ENCODE measurements around the gene SNX21. TPM values are rescaled to one million over a fixed set of nuclear protein-coding genes. Genes with fewer than 3 reads are reported as not detected.

Gene SNX21
- total RNA-seq, 1 experiment from 2014 or later: 25.7 TPM

GRCh38 chr20:45845452-45845851 lies 11.9 kb downstream of the SNX21 start:
- in situ Hi-C loops (cut with HindIII; ENCODE audit: low pct_unique_long_range_greater_than_20kb, low sequenced_read_pairs): no loop called here
- H3K9me3 ChIP-seq (ENCODE audit: control insufficient read depth, insufficient read depth, low read depth, low read length): no peaks in the 10 kb centered on the region
- no peak for TF ChIP-seq CTCF (IDR thresholded peaks at IDR 0.05)
- TF ChIP-seq TCF7L2 (IDR thresholded peaks at IDR 0.05; ENCODE audit: low read depth, low read length): no peak
- no peak for TF ChIP-seq SIN3A (IDR thresholded peaks at IDR 0.05; ENCODE audit: borderline replicate concordance, insufficient read depth, low read depth, low read length)
- TF ChIP-seq REST (IDR thresholded peaks at IDR 0.05; ENCODE audit: insufficient read depth in 1 of 2, low read depth in 2 of 2, low read length in 1 of 2): no peak
- no peak for TF ChIP-seq POLR2AphosphoS5 (IDR thresholded peaks at IDR 0.05; ENCODE audit: low read depth, low read length)
- intact Hi-C loops (cut with micrococcal nuclease; ENCODE audit: unreplicated experiment): no loop called here
- no peaks in the 10 kb centered on the region for H3K27me3 ChIP-seq (ENCODE audit: control insufficient read depth, insufficient read depth, low read length)
- POLR2A ChIA-PET: no interaction called here
- ATAC-seq: no peak
- H3K4me1 ChIP-seq (ENCODE audit: control insufficient read depth, insufficient read depth, low read length): peaks cover 5% of the 10 kb centered on the region
- H3K4me3 ChIP-seq (ENCODE audit: low read depth in 2 of 2, low read length in 2 of 2): no peak overlapping the region
- H3K27ac ChIP-seq (ENCODE audit: low read length): no peak overlapping the region
- 0 out of 2 replicates have a peak, but pooled peaks cover 2% of the 10 kb centered on the region for H3K36me3 ChIP-seq (ENCODE audit: control insufficient read depth, insufficient read depth, low read length)
- CTCF ChIA-PET: interaction anchor here (0.6 kb wide), 1 partner anchor 16 kb away, joined by 3 read pairs; no protein-coding TSS in a partner anchor
- no peak for DNase-seq (ENCODE audit: low read depth, low spot score)
- no TSS peak for BruUV-seq (replicated peaks)

GRCh38 chr20:45848421-45848820 lies 14.8 kb downstream of the SNX21 start:
- Histone ChIP-seq H3K9me3 (ENCODE audit: control insufficient read depth, insufficient read depth, low read depth, low read length) (no peaks in the 10 kb centered on the region), H3K27me3 (ENCODE audit: control insufficient read depth, insufficient read depth, low read length) (no peaks in the 10 kb centered on the region), H3K4me1 (ENCODE audit: control insufficient read depth, insufficient read depth, low read length) (no peaks in the 10 kb centered on the region; the same call in 1 of the 2 replicates), H3K27ac (ENCODE audit: low read length) (no peak overlapping the region), H3K36me3 (ENCODE audit: control insufficient read depth, insufficient read depth, low read length) (peaks cover 2% of the 10 kb centered on the region; the same call in 1 of the 2 replicates), H3K4me3 (ENCODE audit: low read depth in 2 of 2, low read length in 2 of 2) (no peak overlapping the region)
- no peak for ATAC-seq
- POLR2A ChIA-PET: no interaction called here
- TF ChIP-seq REST (IDR thresholded peaks at IDR 0.05; ENCODE audit: insufficient read depth in 1 of 2, low read depth in 2 of 2, low read length in 1 of 2) (no peak), SIN3A (IDR thresholded peaks at IDR 0.05; ENCODE audit: borderline replicate concordance, insufficient read depth, low read depth, low read length) (no peak), TCF7L2 (IDR thresholded peaks at IDR 0.05; ENCODE audit: low read depth, low read length) (no peak), POLR2AphosphoS5 (IDR thresholded peaks at IDR 0.05; ENCODE audit: low read depth, low read length) (no peak), CTCF (IDR thresholded peaks at IDR 0.05) (no peak)
- BruUV-seq (replicated peaks): no TSS peak
- in situ Hi-C loops (cut with HindIII; ENCODE audit: low pct_unique_long_range_greater_than_20kb, low sequenced_read_pairs): no loop called here
- no peak for DNase-seq (ENCODE audit: low read depth, low spot score)
- intact Hi-C loops (cut with micrococcal nuclease; ENCODE audit: unreplicated experiment): no loop called here
- CTCF ChIA-PET: interaction anchor here (0.6 kb wide), 1 partner anchor 24 kb away, joined by 5 read pairs; no protein-coding TSS in a partner anchor

Measured in Panc1 (cell line).